ENCODE measurements around the gene ZNF865. TPM values are rescaled to one million over a fixed set of nuclear protein-coding genes. Genes with fewer than 3 reads are reported as not detected.

Gene ZNF865
- total and polyA plus RNA-seq, 2 of the 8 experiments (the other 6 are each of a cell fraction or from before 2014, with no cell fraction given), result 3.5 to 13.6 TPM

- H3K23me2 ChIP-seq (ENCODE audit: low read depth, low read length), result peaks cover 11% of the 10 kb centered on the region
- ChIA-PET CTCF (ENCODE audit: partially characterized antibody) (interaction anchor here (0.9 to 1.4 kb wide), 3 partner anchors 12 to 46 kb away, joined by 3 to 4 read pairs (median 3); partner anchors contain the start of genes FIZ1 and ZNF524), POLR2A (ENCODE audit: partially characterized antibody) (interaction anchor here (1.4 to 5.5 kb wide), 5 partner anchors 11 to 52 kb away, joined by 3 to 42 read pairs (median 6); partner anchors contain the start of genes FIZ1 and ZNF524)
- peaks cover 0 to 8% (median 5%) of the 10 kb centered on the region in 4 experiments; a peak in 6 of 7 replicates for H3K4me1 ChIP-seq (replicated peaks in 1 of 4; ENCODE audit: control insufficient read depth in 3 of 4, insufficient read depth in 4 of 4, low read length in 3 of 4)
- no peaks in the 10 kb centered on the region for H3K36me3 ChIP-seq (ENCODE audit: control insufficient read depth in 2 of 4, insufficient read depth in 4 of 4, low read length in 3 of 4)
- 0 out of 7 replicates have a peak overlapping the region, but pooled peaks of 2 of the 4 experiments have one; percentile 8 to 20 for H3K9ac ChIP-seq (replicated peaks in 1 of 4; ENCODE audit: extremely low read depth in 1 of 4, low read depth in 3 of 4, low read length in 3 of 4)
- no peak overlapping the region for H3K4ac ChIP-seq (replicated peaks; ENCODE audit: insufficient read length, low read depth, low read length)
- H3K23ac ChIP-seq (ENCODE audit: insufficient read length), result no peak overlapping the region
- H3K14ac ChIP-seq (ENCODE audit: insufficient read length), result no peak overlapping the region
- H3K79me1 ChIP-seq (ENCODE audit: low read depth, low read length), result no peaks in the 10 kb centered on the region
- H2BK15ac ChIP-seq (ENCODE audit: low read length), result no peak overlapping the region
- H3K79me2 ChIP-seq (ENCODE audit: control insufficient read depth in 1 of 2, insufficient read depth in 2 of 2, low read length in 2 of 2), result no peaks in the 10 kb centered on the region
- H2BK20ac ChIP-seq (ENCODE audit: low read length), result no peak overlapping the region
- FAIRE-seq (peak; percentile 92), DNase-seq (ENCODE audit: low read depth in 1 of 2, low spot score in 2 of 2) (peak; percentile 84 to 99)
- no peak overlapping the region for H2AK5ac ChIP-seq (ENCODE audit: low read depth, low read length)
- WGBS, 2 experiments (ENCODE audit: extremely low coverage in 1 of 2, insufficient coverage in 1 of 2, insufficient read length in 1 of 2, insufficient replicate concordance in 2 of 2, low coverage in 1 of 2, low lambda C conversion rate in 2 of 2, missing lambda C conversion rate in 1 of 2), result 3% methylated on average over 40 of the region's 40 CpGs; no CpG with 5 or more reads in 1 of the 2 experiments
- no peak overlapping the region for H4K8ac ChIP-seq (ENCODE audit: extremely low read depth, insufficient read depth, low read length)
- no peak overlapping the region for H3K56ac ChIP-seq (replicated peaks; ENCODE audit: insufficient read length, low read depth, low read length)
- H3K18ac ChIP-seq (ENCODE audit: extremely low read depth, low read length), result peak overlapping the region; percentile 60
- no peaks in the 10 kb centered on the region for H4K20me1 ChIP-seq (replicated peaks in 1 of 2; ENCODE audit: control insufficient read depth in 1 of 2, insufficient read depth in 2 of 2, low read length in 2 of 2)
- H3K27ac ChIP-seq (ENCODE audit: low read depth, low read length), result no peak overlapping the region
- H3K4me2 ChIP-seq (ENCODE audit: insufficient read depth in 1 of 2, low read depth in 2 of 2, low read length in 2 of 2), result peak overlapping the region; percentile 73 to 74
- H3K9me3 ChIP-seq (ENCODE audit: insufficient read depth in 2 of 2, low read depth in 1 of 2, low read length in 1 of 2), result no peaks in the 10 kb centered on the region
- H2BK120ac ChIP-seq (replicated peaks; ENCODE audit: low read depth, low read length), result no peak overlapping the region
- no peak overlapping the region for H2BK12ac ChIP-seq (ENCODE audit: low read depth, low read length)
- no peak overlapping the region for H4K5ac ChIP-seq (ENCODE audit: insufficient read length, low read depth, low read length)
- peak overlapping the region; percentile 43 to 61 (median 50) for H3K4me3 ChIP-seq (ENCODE audit: extremely low read depth in 1 of 4, insufficient read depth in 2 of 4, low read depth in 3 of 4, low read length in 4 of 4)
- H2AFZ ChIP-seq (ENCODE audit: low read length), result 0 out of 2 replicates have a peak overlapping the region, but pooled peaks have one; percentile 59
- no peak overlapping the region for H2BK5ac ChIP-seq (ENCODE audit: low read depth, low read length)
- no peaks in the 10 kb centered on the region; a peak in 1 of 7 replicates for H3K27me3 ChIP-seq (replicated peaks in 1 of 4; ENCODE audit: control insufficient read depth in 3 of 4, extremely low read depth in 1 of 4, insufficient read depth in 3 of 4, low read length in 3 of 4)
- H4K91ac ChIP-seq (replicated peaks; ENCODE audit: insufficient read length, low read length), result no peak overlapping the region
- TF ChIP-seq SP2 (IDR thresholded peaks at IDR 0.05; ENCODE audit: low read length) (no peak), CHD2 (IDR thresholded peaks at IDR 0.05; ENCODE audit: low read length) (peak; percentile 80), CREB1 (IDR thresholded peaks at IDR 0.05) (peak; percentile 55; the same call in 1 of the 2 replicates), SP1 (IDR thresholded peaks at IDR 0.05; ENCODE audit: low read depth, low read length) (0 out of 2 replicates have a peak, but pooled peaks have one; percentile 64), ASH2L (IDR thresholded peaks at IDR 0.05; ENCODE audit: low read length) (peak; percentile 35), TCF12 (IDR thresholded peaks at IDR 0.05; ENCODE audit: low read depth, low read length) (0 out of 2 replicates have a peak, but pooled peaks have one; percentile 12), SIN3A (conservative IDR thresholded peaks at IDR 0.05 in 1 of 2, IDR thresholded peaks at IDR 0.05 in 1 of 2; ENCODE audit: low read depth in 1 of 2, low read length in 2 of 2) (peak; percentile 52 to 71; a peak in 2 of 4 replicates), HDAC2 (IDR thresholded peaks at IDR 0.05; ENCODE audit: borderline replicate concordance in 1 of 2, low read depth in 2 of 2, low read length in 2 of 2) (0 out of 4 replicates have a peak, but pooled peaks of 1 of the 2 experiments have one; percentile 59), EGR1 (IDR thresholded peaks at IDR 0.05; ENCODE audit: borderline replicate concordance, low read depth, low read length) (no peak), PHF8 (conservative IDR thresholded peaks at IDR 0.05; ENCODE audit: low read depth, low read length) (no peak), USF2 (IDR thresholded peaks at IDR 0.05; ENCODE audit: low read length) (no peak)
These were observed 18.3 kb upstream of the ZNF865 start for GRCh38 chr19:55586976-55587668.

Data from H1 (cell line).